ENCODE results near the gene AMDHD2. TPM values are rescaled to one million over a fixed set of nuclear protein-coding genes. Genes with fewer than 3 reads are reported as not detected.

The AMDHD2 gene
- total and polyA plus RNA-seq, 2 of the 13 experiments (the other 11 are each of a cell fraction or from before 2014, with no cell fraction given), result 33.5 to 39.1 TPM

- H3K9ac ChIP-seq (ENCODE audit: insufficient read depth, low read depth, low read length), result no peak overlapping the region
- H3K4me1 ChIP-seq (ENCODE audit: insufficient read depth, low read length), result peaks cover 56% of the 10 kb centered on the region
- peaks cover 31% of the 10 kb centered on the region for H4K20me1 ChIP-seq (ENCODE audit: insufficient read depth, low read length)
- DNase-seq (ENCODE audit: low spot score) (no peak), ATAC-seq (no peak), FAIRE-seq (no peak)
- H3K36me3 ChIP-seq (replicated peaks in 1 of 2; ENCODE audit: control insufficient read depth in 1 of 2, insufficient read depth in 2 of 2, low read length in 2 of 2), result peaks cover 0 to 2% of the 10 kb centered on the region in 2 experiments; a peak in 1 of 5 replicates
- intact Hi-C loops (cut with micrococcal nuclease; ENCODE audit: unreplicated experiment), result no loop called here
- ChIA-PET POLR2A (interaction anchor here (1.5 kb wide), 1 partner anchor 25 kb away, joined by 3 read pairs; the partner anchor contains the start of gene ATP6V0C), CTCF (ENCODE audit: low intra/inter-chr PET ratio, low total read pairs) (no interaction called here)
- no peak overlapping the region for H3K4me3 ChIP-seq (replicated peaks in 1 of 3; ENCODE audit: insufficient read depth in 1 of 3, low read depth in 2 of 3, low read length in 3 of 3)
- WGBS (ENCODE audit: low lambda C conversion rate), result 99% methylated on average over 14 of the region's 15 CpGs
- no peak overlapping the region for H3K27ac ChIP-seq (ENCODE audit: extremely low read length, insufficient read depth, low read length)
- BruUV-seq (replicated peaks), result no TSS peak
- in situ Hi-C loops (cut with HindIII; ENCODE audit: extremely low pct_ligation_motif_present, low pct_unique_long_range_greater_than_20kb), result no loop called here
- no peaks in the 10 kb centered on the region for H3K27me3 ChIP-seq (ENCODE audit: control insufficient read depth in 1 of 2, insufficient read depth in 2 of 2, low read length in 2 of 2)
- no peak overlapping the region for H2AFZ ChIP-seq (ENCODE audit: low read length)
- TF ChIP-seq TIGD3 (CRISPR knock-in tag; IDR thresholded peaks at IDR 0.05; ENCODE audit: borderline replicate concordance) (no peak), MAFG (CRISPR knock-in tag; IDR thresholded peaks at IDR 0.05) (no peak), HNRNPL (IDR thresholded peaks at IDR 0.05; ENCODE audit: low read depth, low read length) (no peak), ESRRA (CRISPR knock-in tag; IDR thresholded peaks at IDR 0.05; ENCODE audit: low read depth) (no peak), YY1 (IDR thresholded peaks at IDR 0.05; ENCODE audit: insufficient read depth, insufficient replicate concordance, low read depth, low read length) (no peak), GATAD1 (CRISPR knock-in tag; IDR thresholded peaks at IDR 0.05) (no peak), MIER3 (CRISPR knock-in tag; IDR thresholded peaks at IDR 0.05; ENCODE audit: borderline replicate concordance) (no peak), SYNCRIP (IDR thresholded peaks at IDR 0.05; ENCODE audit: insufficient read depth, low read depth, low read length) (no peak), HCFC1 (IDR thresholded peaks at IDR 0.05; ENCODE audit: low read depth, low read length) (no peak), ZNF775 (CRISPR knock-in tag; IDR thresholded peaks at IDR 0.05; ENCODE audit: borderline replicate concordance) (no peak), FOXM1 (CRISPR knock-in tag; IDR thresholded peaks at IDR 0.05) (no peak), E2F5 (CRISPR knock-in tag; conservative IDR thresholded peaks at IDR 0.05) (no peak), ZNF331 (CRISPR knock-in tag; IDR thresholded peaks at IDR 0.05) (no peak), RFX1 (IDR thresholded peaks at IDR 0.05) (no peak), FOXK2 (IDR thresholded peaks at IDR 0.05) (no peak), ZNF33A (CRISPR knock-in tag; IDR thresholded peaks at IDR 0.05; ENCODE audit: borderline replicate concordance) (no peak), PHF8 (CRISPR knock-in tag; IDR thresholded peaks at IDR 0.05) (no peak), KLF9 (CRISPR knock-in tag; IDR thresholded peaks at IDR 0.05; ENCODE audit: low read depth) (no peak)
- TF ChIP-seq, protein P1, sequence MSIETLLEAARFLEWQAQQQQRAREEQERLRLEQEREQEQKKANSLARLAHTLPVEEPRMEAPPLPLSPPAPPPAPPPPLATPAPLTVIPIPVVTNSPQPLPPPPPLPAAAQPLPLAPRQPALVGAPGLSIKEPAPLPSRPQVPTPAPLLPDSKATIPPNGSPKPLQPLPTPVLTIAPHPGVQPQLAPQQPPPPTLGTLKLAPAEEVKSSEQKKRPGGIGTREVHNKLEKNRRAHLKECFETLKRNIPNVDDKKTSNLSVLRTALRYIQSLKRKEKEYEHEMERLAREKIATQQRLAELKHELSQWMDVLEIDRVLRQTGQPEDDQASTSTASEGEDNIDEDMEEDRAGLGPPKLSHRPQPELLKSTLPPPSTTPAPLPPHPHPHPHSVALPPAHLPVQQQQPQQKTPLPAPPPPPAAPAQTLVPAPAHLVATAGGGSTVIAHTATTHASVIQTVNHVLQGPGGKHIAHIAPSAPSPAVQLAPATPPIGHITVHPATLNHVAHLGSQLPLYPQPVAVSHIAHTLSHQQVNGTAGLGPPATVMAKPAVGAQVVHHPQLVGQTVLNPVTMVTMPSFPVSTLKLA (IDR thresholded peaks at IDR 0.05), result no peak
- TF ChIP-seq, protein P2, sequence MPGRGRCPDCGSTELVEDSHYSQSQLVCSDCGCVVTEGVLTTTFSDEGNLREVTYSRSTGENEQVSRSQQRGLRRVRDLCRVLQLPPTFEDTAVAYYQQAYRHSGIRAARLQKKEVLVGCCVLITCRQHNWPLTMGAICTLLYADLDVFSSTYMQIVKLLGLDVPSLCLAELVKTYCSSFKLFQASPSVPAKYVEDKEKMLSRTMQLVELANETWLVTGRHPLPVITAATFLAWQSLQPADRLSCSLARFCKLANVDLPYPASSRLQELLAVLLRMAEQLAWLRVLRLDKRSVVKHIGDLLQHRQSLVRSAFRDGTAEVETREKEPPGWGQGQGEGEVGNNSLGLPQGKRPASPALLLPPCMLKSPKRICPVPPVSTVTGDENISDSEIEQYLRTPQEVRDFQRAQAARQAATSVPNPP (CRISPR knock-in tag; IDR thresholded peaks at IDR 0.05), result no peak
- no peak overlapping the region for H3K4me2 ChIP-seq (ENCODE audit: low read depth, low read length)
- peaks cover 26% of the 10 kb centered on the region for H3K79me2 ChIP-seq (ENCODE audit: insufficient read depth, low read length)
- H3K9me3 ChIP-seq (ENCODE audit: low read length), result no peaks in the 10 kb centered on the region
Observed at GRCh38 chr16:2487903-2488531, 32.2 kb upstream of the AMDHD2 start.
